DOHH2 (cell line): ENCODE data around the gene DNMT1.

Experiments
- CTCF ChIP-seq: fragments of 200-600 bp; sonication (generic); IDR thresholded peaks from one replicate; pipeline ENCODE4 v1.5.1; 2014; ENCODE audit warnings: antibody characterized with exemption, mild to moderate bottlenecking, low read depth, low read length; ENCODE audit not compliant: poor library complexity, severe bottlenecking
- EZH2phosphoT487 ChIP-seq: fragments of 200-600 bp; sonication (generic); IDR thresholded peaks from 2 replicates; pipeline ENCODE4 v1.6.1; 2017; ENCODE audit warnings: borderline replicate concordance, mild to moderate bottlenecking, antibody characterized with exemption, low read length, moderate library complexity, mixed read lengths

GRCh38 chr19:10095622-10095947 lies 99.2 kb downstream of the DNMT1 start:
- TF ChIP-seq CTCF (no peak), EZH2phosphoT487 (no peak)
